Nephron progenitor cell (in vitro differentiated cells): ENCODE measurements around the gene HS6ST3.
"Not testable (repeated sequence)": the region's sequence is repeated elsewhere in the genome, so short reads cannot be mapped to it uniquely, and the experiment has no call there.

Experiments used
- DNase-seq: peaks from one replicate; pipeline ENCODE4 v3.0.0; 2021
- H3K27ac Mint-ChIP-seq: 2 replicates; pipeline ENCODE4 v1.8.0; 2021; ENCODE audit warnings: mild to moderate bottlenecking, moderate library complexity, mixed read lengths
- H3K27me3 Mint-ChIP-seq: 2 replicates; pipeline ENCODE4 v1.8.0; 2021; ENCODE audit warnings: mild to moderate bottlenecking, low read depth, mixed read lengths; ENCODE audit not compliant: poor library complexity
- H3K36me3 Mint-ChIP-seq: 2 replicates; pipeline ENCODE4 v1.8.0; 2021; ENCODE audit warnings: low read depth, mixed read lengths
- H3K4me1 Mint-ChIP-seq: 2 replicates; pipeline ENCODE4 v1.8.0; 2021; ENCODE audit warnings: mixed read lengths
- H3K4me3 Mint-ChIP-seq: 2 replicates; pipeline ENCODE4 v1.8.0; 2021; ENCODE audit warnings: mild to moderate bottlenecking, moderate library complexity, mixed read lengths
- H3K9me3 Mint-ChIP-seq: 2 replicates; pipeline ENCODE4 v1.8.0; 2021; ENCODE audit warnings: mild to moderate bottlenecking, moderate library complexity, mixed read lengths
- TF ChIP-seq, protein P1 (sequence below): fragments of 200-600 bp; sonication (generic); IDR thresholded peaks from 2 replicates; pipeline ENCODE4 v1.5.0; 2021; ENCODE audit warnings: antibody characterized with exemption

The HS6ST3 gene

DNA sequence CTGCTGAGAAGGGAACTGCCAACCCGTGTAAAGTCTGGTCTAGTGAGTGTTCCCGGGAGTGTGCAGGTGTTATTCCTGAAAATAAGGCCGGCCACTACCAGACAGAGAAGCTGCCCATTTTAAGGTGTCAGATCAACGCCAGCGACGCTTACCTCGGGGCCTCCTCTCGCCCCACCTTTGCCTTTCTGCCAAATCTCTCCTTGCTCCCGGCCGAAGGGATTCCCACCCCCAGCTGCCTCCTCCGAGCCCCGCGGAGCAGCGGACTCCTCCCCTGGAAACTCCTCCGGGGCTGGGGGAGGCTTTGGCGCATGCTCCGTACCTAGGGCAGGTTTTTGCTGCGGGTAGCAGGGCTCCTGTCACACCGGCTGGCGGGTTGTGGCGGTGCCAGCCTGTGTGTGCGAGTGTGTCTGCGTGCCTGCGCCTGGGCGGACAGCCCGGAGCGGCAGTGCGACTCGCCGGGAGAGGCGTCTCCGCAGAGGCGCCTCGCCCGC lies at the start of gene HS6ST3:
Gene HS6ST3, plus strand, starts transcription at position 359 of the 491 bp plus-strand sequence.
- peaks cover 83% of the 10 kb centered on the region for H3K27me3 Mint-ChIP-seq
- no peaks in the 10 kb centered on the region for H3K36me3 Mint-ChIP-seq
- peak within 1 kb of the TSS; percentile 77 for H3K4me3 Mint-ChIP-seq
- no peak within 1 kb of the TSS for H3K27ac Mint-ChIP-seq
- DNase-seq, result peak; percentile 65
- TF ChIP-seq, protein P1, sequence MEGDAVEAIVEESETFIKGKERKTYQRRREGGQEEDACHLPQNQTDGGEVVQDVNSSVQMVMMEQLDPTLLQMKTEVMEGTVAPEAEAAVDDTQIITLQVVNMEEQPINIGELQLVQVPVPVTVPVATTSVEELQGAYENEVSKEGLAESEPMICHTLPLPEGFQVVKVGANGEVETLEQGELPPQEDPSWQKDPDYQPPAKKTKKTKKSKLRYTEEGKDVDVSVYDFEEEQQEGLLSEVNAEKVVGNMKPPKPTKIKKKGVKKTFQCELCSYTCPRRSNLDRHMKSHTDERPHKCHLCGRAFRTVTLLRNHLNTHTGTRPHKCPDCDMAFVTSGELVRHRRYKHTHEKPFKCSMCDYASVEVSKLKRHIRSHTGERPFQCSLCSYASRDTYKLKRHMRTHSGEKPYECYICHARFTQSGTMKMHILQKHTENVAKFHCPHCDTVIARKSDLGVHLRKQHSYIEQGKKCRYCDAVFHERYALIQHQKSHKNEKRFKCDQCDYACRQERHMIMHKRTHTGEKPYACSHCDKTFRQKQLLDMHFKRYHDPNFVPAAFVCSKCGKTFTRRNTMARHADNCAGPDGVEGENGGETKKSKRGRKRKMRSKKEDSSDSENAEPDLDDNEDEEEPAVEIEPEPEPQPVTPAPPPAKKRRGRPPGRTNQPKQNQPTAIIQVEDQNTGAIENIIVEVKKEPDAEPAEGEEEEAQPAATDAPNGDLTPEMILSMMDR, result no peak
- peaks cover 12% of the 10 kb centered on the region for H3K4me1 Mint-ChIP-seq
- no peaks in the 10 kb centered on the region for H3K9me3 Mint-ChIP-seq

DNA sequence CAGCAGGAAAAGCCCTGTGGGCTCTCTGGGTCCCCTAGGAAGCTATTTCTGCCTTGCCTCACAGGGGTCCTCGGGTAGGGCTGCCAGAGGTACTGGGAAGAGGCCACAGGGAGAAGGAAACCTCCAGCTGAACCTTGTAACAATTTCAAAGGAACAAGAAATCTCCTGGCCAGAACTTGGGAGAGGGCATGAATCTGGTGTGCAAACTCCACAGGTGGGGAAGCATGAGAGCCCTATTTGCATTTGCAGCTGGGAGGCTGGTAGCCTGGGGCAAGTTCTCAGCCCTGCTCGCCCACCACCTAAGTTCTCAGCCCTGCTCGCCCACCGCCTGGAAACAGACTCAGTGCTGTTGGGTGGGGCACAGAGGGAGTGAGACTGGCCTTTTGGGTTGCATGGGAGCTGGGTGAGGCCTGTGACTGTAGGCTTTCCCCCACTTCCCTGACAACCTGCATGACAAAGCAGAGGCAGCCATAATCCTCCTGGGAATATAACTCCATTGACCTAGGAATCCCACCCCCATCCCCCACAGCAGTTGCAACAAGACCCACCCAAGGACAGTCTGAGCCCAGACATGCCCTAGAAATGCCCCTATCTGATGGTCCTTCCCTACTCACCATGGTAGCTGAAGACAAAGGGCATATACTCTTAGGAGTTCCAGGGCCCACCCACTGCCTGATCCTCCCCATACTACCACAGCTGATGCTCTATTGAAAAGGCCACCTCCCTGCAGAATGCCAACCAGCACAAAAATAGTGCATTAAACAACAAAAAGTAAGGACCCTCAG lies 48.4 kb upstream of the HS6ST3 start:
- no peaks in the 10 kb centered on the region for H3K4me1 Mint-ChIP-seq
- no peaks in the 10 kb centered on the region for H3K27me3 Mint-ChIP-seq
- H3K27ac Mint-ChIP-seq, result no peak overlapping the region
- H3K9me3 Mint-ChIP-seq, result peaks cover 48% of the 10 kb centered on the region
- TF ChIP-seq, protein P1, result no peak
- DNase-seq, result no peak
- no peak overlapping the region for H3K4me3 Mint-ChIP-seq
- peaks cover 80% of the 10 kb centered on the region for H3K36me3 Mint-ChIP-seq

- no peaks in the 10 kb centered on the region for H3K27me3 Mint-ChIP-seq
- H3K27ac Mint-ChIP-seq, result no peak overlapping the region
- H3K4me3 Mint-ChIP-seq, result no peak overlapping the region
- H3K36me3 Mint-ChIP-seq, result peaks cover 97% of the 10 kb centered on the region
- peaks cover 75% of the 10 kb centered on the region for H3K9me3 Mint-ChIP-seq
- TF ChIP-seq, protein P1, result no peak
- no peaks in the 10 kb centered on the region for H3K4me1 Mint-ChIP-seq
- no peak for DNase-seq
These were observed 45.7 kb upstream of the HS6ST3 start for GRCh38 chr13:96044238-96044637.

DNA sequence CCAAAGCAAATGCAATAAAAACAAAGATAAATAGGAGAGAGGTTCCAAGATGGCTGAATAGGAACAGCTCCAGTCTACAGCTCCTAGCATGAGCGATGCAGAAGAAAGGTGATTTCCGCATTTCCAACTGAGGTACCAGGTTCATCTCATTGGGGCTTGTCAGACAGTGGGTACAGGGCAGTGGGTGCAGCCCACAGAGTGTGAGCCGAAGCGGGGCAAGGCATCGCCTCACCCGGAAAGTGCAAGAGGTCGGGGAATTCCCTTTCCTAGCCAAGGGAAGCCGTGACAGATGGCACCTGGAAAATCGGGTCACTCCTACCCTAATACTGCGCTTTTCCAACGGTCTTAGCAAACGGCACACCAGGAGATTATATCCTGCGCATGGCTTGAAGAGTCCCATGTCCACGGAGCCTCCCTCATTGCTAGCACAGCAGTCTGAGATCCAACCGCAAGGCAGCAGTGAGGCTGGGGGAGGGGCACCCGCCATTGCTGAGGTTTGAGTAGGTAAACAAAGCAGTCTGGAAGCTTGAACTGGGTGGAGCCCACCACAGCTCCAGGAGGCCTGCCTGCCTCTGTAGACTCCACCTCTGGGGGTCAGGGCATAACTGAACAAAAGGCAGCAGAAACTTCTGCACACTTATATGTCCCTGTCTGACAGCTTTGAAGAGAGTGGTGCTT lies 43.3 kb upstream of the HS6ST3 start:
- H3K27ac Mint-ChIP-seq, DNase-seq, H3K27me3 Mint-ChIP-seq, H3K4me3 Mint-ChIP-seq, H3K4me1 Mint-ChIP-seq: not testable (repeated sequence)
- Mint-ChIP-seq H3K36me3 (peaks cover 100% of the 10 kb centered on the region), H3K9me3 (peaks cover 97% of the 10 kb centered on the region)

DNA sequence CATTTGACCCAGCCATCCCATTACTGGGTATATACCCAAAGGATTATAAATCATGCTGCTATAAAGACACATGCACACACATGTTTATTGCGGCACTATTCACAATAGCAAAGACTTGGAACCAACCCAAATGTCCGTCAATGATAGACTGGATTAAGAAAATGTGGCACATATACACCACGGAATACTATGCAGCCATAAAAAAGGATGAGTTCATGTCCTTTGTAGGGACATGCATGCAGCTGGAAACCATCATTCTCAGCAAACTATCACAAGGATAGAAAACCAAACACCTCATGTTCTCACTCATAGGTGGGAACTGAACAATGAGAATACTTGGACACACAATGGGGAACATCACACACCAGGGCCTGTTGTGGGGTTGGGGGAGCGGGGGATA lies 39.0 kb upstream of the HS6ST3 start:
- H3K4me1 Mint-ChIP-seq, result peaks cover 10% of the 10 kb centered on the region
- not testable (repeated sequence) for H3K4me3 Mint-ChIP-seq, H3K27ac Mint-ChIP-seq, H3K27me3 Mint-ChIP-seq, DNase-seq
- H3K36me3 Mint-ChIP-seq, result peaks cover 63% of the 10 kb centered on the region
- peaks cover 62% of the 10 kb centered on the region for H3K9me3 Mint-ChIP-seq

DNA sequence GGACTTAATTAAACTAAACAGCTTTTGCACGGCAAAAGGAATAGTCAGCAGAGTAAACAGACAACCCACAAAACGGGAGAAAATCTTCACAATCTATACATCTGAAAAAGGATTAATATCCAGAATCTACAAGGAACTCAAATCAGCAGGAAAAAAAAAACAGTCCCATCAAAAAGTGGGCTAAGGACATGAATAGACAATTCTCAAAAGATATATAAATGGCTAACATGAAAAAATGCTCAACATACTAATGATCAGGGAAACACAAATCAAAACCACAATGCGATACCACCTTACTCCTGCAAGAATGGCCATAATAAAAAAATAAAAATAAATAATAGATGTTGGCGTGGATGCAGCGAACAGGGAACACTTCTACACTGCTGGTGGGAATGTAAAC lies 38.4 kb upstream of the HS6ST3 start:
- peak overlapping the region; percentile 98 for H3K4me3 Mint-ChIP-seq

DNA sequence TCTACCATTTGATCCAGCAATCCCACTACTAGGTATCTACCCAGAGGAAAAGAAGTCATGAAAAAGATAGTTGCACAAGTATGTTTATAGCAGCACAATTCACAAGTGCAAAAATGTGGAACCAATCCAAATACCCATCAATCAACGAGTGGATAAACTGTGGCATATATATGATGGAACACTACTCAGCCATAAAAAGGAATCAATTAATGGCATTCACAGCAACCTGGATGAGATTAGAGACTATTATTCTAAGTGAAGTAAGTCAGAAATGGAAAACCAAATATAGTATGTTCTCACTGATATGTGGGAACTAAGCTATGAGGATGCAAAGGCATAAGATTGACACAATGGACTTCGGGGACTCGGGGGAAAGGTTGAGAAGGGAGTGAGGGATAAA lies 38.0 kb upstream of the HS6ST3 start:
- Mint-ChIP-seq H3K27me3 (peaks cover 11% of the 10 kb centered on the region), H3K36me3 (peaks cover 53% of the 10 kb centered on the region), H3K4me3 (peak overlapping the region; percentile 98), H3K9me3 (peaks cover 52% of the 10 kb centered on the region), H3K4me1 (peaks cover 10% of the 10 kb centered on the region)
- DNase-seq, H3K27ac Mint-ChIP-seq: not testable (repeated sequence)

More for the DNA sequence above, 38.4 kb upstream of the HS6ST3 start:
- not testable (repeated sequence) for H3K27ac Mint-ChIP-seq, DNase-seq, H3K27me3 Mint-ChIP-seq
- H3K36me3 Mint-ChIP-seq, result peaks cover 57% of the 10 kb centered on the region
- H3K4me1 Mint-ChIP-seq, result peaks cover 10% of the 10 kb centered on the region
- peaks cover 57% of the 10 kb centered on the region for H3K9me3 Mint-ChIP-seq
